Stimulated activated naive CD4-positive, alpha-beta T cell treated with Interleukin-2 at 50 U/mL for 16 hours (primary cell): ENCODE results near the gene RCOR3.
"Not testable (repeated sequence)": the region's sequence is repeated elsewhere in the genome, so short reads cannot be mapped to it uniquely, and the experiment has no call there.

Experiments used
- DNase-seq: peaks from one replicate; lab custom pipeline; 2025; lab: John Stamatoyannopoulos, UW

Gene RCOR3

DNA sequence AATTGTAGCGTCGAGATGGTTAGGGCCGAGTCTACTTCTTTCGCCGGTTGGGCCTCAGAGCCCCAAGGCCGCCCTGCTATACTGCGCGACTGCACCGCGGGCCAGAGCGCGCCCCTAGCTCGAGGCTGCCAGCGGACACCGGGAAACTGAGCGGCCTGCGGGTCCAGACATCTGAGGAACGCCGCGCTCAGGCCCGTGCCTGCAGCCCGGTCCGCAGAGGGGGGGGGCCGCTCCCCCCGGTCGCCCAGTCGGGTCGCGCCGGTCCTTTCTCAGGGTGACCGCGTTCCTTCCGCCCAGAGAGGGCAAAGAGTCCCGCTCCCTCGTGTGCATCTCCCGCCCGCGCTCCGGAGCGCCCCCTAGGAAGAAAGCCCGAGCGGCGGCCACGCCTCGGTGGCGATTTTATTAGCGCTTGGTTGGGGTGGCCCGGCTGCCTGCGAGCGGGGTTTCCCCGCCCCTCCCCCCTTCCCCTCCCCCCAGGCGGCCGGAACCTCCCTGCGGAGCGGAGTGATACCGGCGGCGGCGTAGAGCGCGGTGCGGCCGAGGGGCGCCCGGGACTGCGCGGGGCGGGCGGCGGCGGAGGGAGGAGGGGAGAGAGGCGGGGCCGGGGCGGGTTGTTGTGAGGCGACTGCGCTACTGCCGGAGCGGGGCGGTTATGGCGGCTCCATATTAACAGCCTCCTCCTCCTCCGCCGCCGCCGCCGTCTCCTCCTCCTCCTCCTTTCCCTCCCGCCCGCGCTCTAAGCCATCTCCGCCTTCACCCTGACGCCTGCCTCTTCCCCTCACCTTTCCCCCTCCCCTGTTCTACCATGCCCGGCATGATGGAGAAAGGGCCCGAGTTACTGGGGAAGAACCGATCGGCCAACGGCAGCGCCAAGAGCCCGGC lies at the start of gene RCOR3:
RCOR3 (plus strand) TSS at position 611 of the 882 bp plus-strand sequence; CDS start at position 806, 195 bp downstream.
- peak; percentile 94 for DNase-seq

DNA sequence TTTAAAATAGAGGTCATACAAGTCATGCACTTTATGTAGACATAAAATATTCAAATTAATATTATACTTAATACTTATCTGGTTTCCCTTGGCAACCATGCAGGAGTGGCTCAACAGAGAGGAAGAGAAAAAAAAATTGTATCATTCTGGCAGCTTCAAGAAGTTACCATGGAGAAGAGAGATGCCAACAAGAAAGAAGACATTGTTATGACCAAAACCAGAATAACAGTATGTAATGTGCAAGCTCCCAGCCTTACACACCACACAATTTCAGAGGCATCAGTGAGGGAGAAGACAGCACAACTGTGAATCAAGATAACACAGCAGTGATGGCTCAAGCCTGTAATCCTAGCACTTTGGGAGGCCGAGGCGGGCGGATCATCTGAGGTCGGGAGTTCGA lies 49.1 kb upstream of the RCOR3 start:
- DNase-seq, result no peak

DNA sequence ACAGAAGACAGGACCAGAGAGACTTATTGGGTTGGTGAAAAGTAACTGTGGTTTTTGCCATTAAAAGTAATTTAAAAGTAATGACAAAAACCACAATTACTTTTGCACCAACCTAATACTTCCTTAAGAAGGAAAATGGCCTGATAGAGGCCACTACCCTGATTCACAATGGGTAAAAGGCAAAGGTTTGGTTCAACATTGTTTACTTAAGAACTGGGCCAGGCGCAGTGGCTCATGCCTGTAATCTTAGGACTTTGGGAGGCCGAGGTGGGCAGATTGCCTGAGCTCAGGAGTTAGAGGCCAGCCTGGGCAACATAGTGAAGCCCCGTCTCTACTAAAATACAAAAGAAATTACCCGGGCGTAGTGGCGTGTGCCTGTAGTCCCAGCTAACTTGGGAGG lies 48.2 kb upstream of the RCOR3 start:
- DNase-seq, result no peak

DNA sequence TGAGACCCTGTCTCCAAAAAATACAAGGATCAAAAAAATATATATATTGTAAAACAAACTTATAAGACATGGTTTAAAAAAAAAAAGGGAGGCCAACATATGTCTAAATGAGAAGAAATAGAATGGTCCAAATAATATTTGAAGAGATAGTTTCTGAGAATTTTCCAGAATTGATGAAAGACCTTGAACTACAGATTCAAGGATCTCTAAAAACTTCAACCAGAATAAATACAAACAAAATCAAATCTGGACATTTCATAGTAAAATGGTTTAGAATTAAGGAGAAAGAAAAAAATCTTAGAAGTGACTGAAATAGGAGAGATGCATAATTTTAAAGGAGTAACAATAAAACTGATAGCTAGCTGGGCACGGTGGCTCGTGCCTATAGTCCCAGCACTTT lies 45.5 kb upstream of the RCOR3 start:
- no peak for DNase-seq

DNA sequence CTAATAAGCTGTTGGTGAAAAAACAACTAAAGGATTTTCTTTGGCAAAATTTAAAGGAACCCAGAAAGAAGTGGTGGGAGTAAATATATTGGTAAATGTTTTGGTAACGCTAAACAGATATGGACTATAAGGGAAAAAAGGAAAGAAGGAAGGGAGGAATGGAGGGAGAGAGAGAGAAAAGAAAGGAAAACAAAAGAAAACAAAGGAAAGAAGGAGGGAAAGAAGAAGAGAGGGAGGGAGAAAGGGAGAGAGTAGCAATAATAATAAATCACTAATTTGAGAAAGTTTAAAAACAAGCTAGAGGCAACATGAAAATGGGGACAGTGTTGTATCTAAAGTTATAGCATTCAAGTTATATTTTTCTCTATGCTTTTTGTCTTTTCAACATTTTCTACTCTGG lies 43.6 kb upstream of the RCOR3 start:
- no peak for DNase-seq

DNA sequence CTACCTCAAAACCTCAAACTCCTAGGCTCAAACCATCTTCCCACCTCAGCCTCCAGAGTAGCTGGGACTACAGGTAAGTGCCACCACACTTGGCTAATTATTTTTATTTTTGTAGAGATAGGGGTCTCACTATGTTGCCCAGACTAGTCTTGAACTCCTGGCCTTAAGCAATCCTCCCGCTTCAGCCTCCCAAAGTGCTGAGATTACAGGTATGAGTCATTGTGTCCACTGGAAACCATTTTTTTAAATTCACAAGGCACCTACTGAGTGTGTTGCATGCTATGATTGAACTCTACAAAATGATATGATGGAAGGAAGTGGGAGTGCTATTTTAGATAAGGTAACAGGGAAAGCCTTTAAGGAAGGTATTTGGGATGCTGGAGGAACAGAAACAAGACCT lies 41.8 kb upstream of the RCOR3 start:
- no peak for DNase-seq

DNA sequence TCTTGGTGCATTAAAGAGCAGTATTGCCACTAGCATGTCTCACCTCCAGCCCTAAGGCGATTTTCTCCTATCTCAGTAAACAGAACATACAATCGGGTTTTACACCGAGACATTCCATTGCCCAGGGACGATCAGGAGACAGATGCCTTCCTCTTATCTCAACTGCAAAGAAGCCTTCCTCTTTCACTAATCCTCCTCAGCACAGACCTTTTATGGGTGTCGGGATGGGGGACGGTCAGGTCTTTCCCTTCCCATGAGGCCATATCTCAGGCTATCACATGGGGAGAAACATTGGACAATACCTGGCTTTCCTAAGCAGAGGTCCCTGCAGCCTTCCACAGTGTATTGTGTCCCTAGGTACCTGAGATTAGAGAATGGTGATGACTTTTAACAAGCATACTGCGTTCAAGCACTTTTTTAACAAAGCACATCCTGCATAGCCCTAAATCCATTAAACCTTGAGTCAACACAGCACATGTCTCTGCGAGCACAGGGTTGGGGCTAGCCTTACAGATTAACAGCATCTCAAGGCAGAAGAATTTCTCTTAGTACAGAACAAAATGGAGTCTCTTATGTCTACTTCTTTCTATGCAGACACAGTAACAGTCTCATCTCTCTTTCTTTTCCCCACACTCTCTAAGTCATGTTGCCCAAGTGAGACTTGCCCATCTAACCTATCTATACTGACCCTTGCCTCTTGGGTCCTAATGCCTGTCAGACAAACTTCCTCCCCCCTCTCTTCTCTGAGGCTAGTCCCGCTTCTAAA lies 36.5 kb upstream of the RCOR3 start:
- not testable (repeated sequence) for DNase-seq

DNA sequence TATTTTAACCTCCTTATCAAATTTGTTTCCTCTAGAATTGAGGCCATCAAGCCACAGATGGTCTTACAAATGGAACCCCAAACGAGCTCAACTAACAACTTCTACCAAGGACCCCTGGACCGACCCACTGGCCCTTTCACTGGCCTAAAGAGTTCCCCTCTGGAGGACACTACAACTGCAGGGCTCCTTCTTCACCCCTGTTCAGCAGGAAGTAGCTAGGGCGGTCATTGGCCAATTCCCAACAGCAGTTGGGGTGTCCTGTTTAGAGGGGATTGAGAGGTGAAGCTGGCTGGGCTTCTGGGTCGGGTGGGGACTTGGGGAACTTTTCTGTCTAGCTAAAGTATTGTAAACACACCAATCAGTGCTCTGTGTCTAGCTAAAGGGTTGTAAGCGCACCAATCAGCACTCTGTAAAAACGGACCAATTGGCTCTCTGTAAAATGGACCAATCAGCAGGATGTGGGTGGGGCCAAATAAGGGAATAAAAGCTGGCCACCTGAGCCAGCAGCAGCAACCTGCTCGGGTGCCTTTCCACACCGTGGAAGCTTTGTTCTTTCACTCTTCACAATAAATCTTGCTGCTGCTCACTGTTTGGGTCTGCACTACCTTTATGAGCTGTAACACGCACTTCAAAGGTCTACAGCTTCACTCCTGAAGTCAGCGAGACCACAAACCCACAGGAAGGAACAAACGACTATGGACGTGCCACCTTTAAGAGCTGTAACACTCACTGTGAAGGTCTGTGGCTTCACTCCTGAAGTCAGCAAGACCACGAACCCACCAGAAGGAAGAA lies 30.4 kb upstream of the RCOR3 start:
- DNase-seq, result peak; percentile 25

DNA sequence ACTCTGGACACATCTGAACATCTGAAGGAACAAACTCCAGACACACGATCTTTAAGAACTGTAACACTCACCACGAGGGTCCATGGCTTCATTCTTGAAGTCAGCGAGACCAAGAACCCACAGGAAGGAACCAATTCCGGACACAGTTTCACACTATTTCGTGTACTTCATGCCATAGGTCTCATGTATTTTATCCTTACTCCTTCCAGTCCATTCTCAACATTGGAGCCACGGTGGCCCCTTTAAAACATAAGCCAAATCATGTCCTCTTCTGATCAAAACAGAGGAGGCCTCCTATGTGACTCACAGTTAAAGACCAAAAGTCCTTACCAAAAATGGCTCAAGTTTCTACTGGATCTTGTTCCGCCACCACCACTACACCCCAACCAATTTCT lies 29.8 kb upstream of the RCOR3 start:
- DNase-seq, result no peak

DNA sequence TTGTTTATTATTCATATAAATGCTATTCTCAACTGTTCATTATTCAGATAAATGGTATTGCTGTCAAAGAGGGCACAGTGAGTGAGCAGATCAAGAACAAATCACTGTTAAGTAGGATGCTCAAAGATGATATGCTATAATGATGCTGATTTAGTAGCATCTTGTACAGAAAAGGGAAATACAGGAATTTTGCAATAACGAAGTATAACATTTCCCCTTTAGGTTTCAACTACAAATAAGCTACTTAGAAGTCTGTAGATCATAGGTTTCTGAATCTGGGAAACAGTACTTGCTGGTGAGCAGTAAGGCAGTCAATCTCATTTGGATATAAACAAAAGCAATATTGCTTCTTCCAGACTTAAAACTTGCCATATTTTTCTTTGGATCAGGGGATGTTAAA lies 27.3 kb upstream of the RCOR3 start:
- no peak for DNase-seq

DNA sequence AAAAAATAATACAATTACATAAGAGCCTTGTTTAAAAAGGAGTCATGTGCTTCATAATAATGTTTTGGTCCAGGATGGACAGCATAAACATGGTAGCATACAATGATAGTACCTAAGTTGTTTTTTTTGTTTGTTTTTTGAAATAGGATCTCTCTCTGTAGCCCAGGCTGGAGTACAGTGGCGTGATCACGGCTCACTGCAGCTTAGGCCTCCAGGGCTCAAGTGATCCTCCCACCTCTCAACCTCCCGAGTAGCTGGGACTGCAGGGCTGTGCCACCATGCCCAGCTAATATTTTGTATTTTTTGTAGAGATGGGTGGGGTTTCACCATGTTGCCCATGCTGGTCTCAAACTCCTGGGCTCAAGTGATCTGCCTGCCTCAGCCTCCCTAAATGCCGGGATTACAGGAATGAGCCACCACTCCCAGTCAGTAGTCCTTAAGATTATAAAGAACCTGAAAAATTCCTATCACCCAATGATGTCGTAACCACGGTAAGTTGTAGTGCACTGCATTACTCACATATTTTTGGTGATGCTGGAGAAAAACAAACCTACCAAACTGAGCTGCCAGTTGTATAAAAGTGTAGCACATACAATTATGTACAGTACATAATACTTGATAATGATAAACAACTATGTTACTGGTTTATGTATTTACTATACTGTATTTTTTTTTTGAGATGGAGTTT lies 22.4 kb upstream of the RCOR3 start:
- DNase-seq, result no peak

DNA sequence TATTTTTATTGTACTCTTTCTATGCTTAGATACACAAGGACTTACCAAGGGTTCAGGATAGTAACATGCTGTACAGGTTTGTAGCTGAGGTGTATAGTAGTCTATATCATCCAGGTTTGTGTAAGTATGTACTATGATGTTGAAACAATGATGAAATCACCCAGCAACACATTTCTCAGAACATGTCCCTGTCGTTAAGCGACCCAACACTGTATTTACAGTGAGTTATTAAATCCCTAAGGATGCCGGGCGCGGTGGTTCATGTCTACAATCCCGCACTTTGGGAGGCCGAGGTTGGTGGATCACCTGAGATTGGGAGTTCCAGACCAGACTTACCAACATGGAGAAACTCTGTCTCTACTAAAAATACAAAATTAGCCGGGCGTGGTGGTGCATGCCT lies 21.6 kb upstream of the RCOR3 start:
- no peak for DNase-seq

DNA sequence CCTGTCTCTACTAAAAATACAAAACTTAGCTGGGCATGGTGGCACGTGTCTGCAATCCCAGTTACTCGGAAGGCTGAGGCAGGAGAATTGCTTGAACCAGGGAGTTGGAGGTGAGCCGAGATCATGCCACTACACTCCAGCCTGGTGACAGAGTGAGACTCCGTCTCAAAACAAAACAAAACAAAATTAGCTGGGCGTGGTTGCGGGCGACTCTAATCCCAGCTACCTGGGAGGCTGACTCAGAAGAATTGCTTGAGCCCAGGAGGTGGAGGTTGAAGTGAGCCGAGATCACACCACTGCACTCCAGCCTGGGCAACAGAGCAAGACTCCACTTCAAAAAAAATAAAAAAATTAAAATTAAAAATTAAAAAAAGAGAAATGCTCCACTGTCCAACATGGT lies 18.6 kb upstream of the RCOR3 start:
- not testable (repeated sequence) for DNase-seq

DNA sequence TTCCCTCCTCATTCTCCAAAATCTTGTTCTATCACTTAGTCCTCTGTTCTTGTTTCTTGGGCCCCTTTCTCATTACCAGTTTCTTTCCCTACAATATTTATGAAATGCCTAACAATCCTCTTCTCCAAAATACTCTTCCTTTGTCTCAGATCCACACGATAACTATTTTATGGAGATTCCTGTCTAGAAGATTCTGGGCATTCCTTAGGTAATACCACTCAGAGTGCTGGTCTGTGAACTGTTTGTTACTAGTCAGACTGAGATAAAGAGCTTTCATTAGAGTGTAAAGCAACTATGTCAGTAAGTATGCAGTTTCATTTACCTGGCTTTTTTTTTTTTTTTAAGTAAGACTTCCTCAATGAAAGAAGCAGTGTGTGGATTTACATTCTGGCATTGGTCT lies 18.1 kb upstream of the RCOR3 start:
- no peak for DNase-seq

DNA sequence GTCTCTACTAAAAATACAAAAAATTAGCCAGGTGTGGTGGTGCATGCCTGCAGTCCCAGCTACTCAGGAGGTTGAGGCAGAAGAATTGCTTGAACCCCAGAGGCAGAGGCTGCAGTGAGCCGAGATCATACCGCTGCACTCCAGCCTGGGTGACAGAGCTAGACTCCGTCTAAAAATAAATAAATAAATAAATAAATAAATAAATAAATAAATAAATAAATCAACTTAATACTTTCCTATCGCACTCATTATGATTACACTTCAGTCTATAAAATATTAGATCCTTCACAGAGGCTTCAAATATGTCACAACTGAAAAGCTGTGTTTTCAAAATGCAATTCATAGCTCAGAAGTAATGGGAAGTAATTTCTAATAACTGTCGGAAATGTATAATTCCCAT lies 15.5 kb upstream of the RCOR3 start:
- DNase-seq, result not testable (repeated sequence)

DNA sequence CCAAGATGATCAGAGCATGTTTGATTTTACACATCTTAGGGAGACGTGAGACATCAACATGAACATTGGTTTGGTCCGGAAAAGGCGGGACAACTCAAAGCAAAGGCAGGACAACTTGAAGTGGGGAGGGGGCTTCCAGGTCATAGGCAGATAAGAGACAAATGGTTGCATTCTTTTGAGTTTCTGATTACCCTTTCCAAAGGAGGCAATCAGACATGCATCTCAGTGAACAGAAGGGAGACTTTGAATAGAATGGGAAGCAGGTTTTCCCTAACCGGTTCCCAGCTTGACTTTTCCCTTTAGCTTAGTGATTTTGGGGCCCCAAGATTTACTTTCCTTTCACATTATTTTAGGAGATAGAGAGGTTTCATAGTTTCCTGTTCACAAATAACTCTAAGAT lies 12.6 kb upstream of the RCOR3 start:
- DNase-seq, result not testable (repeated sequence)

DNA sequence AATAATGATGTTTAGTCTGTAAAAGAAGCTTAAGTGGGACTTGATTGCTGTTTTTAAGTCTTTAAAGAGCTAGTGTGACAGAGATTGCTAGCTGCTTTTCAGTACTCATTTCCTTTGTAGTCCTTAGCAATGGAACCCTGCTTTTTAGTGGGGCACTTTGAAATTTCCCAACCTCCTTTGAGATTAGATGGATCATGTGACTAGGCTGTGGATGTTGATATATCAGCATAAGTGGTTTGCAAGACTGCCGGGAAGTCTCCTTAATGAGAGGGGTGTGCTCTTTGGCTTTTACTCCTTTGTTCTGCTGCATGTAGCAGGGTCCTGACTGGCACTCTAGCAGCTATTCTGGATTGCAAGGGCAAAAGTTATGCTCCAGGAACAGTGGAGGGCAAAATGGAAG lies 11.2 kb upstream of the RCOR3 start:
- DNase-seq, result no peak

DNA sequence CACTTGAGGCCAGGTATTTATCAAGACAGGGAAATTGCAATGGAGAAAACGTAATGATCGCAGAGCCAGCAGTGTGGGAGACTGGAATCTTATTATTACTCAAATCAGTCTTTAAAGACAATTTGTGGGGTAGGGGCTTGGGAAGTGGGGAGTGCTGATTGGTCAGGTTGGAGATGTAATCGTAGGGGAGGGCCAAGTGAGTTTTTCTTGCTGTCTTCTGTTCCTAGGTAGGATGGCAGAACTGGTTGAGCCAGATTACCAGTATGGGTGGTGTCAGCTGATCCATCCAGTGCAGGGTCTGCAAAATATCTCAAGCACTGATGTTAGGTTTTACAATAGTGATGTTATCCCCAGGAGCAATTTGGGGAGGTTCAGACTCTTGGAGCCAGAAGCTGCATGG lies 9.6 kb upstream of the RCOR3 start:
- not testable (repeated sequence) for DNase-seq

DNA sequence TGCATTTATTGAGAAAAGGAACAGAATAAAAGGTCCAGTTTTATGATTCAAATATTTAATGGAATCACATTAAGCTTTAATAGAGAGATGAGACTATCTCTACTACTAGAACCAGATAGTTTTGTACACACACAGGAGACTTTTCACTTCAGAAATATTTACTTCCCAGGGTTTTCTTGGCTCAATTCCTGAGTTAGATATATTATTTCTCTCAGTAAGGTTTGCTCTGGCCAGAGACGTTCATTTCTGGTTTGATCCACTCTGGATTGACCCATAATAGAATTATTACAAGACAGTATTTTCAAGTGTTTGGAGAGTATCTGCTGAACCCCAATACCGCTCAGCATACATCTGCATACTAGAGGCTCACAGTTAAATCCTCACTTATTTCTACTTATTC lies 1.3 kb upstream of the RCOR3 start:
- no peak for DNase-seq

DNA sequence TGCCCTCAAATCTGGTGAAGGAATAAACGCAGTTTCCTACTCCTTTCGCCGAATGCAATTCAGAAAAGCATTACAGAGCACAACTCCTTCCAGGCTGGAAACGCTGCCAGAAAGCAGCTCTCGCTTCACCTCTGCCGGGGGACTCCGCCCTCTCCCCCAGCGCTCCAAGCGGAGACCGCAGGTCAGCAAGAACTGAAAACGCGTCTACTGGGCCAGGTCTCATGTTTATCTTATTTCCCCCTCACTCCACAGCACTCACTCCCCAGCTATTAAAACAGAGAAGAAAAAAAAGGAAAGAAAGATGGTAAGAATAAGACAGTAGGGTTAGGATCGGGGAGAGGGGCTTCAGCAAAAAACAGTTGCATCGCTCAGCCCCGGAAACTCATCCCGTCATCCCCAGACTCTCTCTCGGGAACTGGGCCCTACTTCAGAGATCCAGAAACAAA lies 833 bp upstream of the RCOR3 start:
- peak; percentile 61 for DNase-seq

DNA sequence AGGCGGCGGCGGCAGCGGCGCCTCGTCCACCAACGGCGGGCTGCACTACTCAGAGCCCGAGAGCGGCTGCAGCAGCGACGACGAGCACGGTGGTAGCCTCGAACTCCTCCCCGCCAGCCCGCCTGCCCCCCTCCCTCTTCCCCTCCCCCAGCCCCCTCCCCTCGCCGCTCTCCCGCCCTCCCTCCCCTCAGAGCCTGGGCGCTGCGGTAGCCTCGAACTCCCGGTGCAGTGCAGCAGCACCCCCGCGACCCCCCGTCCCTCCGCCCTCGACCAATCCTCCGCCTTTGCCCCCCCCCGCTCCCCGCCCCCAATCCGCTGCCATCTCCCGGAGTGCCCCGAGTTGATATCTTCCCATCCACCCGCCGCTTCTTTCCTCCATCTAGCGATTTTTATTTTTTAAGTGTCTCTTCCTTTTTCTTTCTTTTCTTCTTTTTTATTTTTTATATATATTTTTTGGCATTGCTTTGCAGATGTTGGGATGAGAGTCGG lies 516 bp downstream of the RCOR3 start:
- DNase-seq, result peak; percentile 69
